Transverse colon (tissue), 4 donors: ENCODE data around the gene SIX1.

Source experiments
- EP300 ChIP-seq: sonication (generic); formaldehyde crosslinking; IDR thresholded peaks from one replicate; pipeline ENCODE4 v1.6.1; 2017; ENCODE audit warnings: antibody characterized with exemption, low read depth
- POLR2A ChIP-seq: fragments of 450-650 bp; IDR thresholded peaks from one replicate; pipeline ENCODE4 v1.6.1; 2016; ENCODE audit warnings: antibody characterized with exemption, mild to moderate bottlenecking, moderate library complexity
- POLR2AphosphoS5 ChIP-seq, 3 donors: sonication (generic); formaldehyde crosslinking; IDR thresholded peaks; one replicate each; pipeline ENCODE4 v1.6.1; 2016; ENCODE audit warnings: antibody characterized with exemption in 3 of 3
- TF ChIP-seq, protein P1 (sequence below), 5 experiments: fragments of 200-600 bp in 3 of 5; fragments of 450-650 bp in 2 of 5; sonication (generic) in 3 of 5; IDR thresholded peaks; 1 replicate in 2 of 5; 2 replicates in 3 of 5; pipeline ENCODE4 v1.5.1; 2016 to 2017; ENCODE audit warnings: antibody characterized with exemption in 5 of 5, inconsistent platforms in 3 of 5, mild to moderate bottlenecking in 2 of 5, moderate library complexity in 1 of 5

DNA sequence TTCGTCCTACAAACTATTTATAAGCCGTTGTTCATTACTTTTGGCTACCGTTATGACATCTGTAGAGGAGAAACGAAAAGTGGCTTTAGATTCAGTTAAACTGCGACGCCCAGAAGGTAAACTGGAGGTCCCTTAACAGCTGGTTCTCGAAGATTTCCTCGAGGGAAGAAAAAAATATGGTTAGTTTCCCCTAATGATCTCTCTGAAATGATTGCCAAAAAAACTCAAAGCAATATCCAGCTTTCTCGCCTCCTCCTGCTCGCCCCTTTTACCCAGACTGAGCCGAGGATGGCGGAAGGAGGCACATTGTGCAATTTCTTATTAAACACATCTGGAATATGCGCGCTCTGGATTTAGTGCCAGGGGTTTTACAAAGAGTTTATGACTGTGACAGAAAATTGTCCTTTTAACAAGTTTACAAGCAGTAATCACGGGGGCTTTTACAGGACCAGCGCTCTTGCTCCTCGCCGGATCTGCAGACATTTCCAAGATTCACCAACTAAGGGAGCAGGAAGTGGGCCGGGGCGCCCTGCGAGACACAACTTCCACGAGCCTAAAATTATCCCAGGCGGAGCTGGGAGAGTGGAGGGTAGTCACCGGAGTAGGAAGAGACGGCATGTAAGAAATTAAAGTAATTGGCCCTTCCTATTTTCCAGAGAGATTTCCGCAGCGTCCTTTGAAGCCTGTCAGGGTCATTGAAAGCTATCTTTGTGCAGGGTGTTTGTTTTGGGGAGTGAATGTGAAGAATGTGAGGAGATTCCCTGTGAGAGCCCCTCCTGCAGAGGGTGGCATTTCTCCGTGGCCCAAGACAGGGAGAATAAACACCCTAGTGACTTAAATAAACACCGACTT is 5.6 kb downstream of the SIX1 start:
- TF ChIP-seq, protein P1, sequence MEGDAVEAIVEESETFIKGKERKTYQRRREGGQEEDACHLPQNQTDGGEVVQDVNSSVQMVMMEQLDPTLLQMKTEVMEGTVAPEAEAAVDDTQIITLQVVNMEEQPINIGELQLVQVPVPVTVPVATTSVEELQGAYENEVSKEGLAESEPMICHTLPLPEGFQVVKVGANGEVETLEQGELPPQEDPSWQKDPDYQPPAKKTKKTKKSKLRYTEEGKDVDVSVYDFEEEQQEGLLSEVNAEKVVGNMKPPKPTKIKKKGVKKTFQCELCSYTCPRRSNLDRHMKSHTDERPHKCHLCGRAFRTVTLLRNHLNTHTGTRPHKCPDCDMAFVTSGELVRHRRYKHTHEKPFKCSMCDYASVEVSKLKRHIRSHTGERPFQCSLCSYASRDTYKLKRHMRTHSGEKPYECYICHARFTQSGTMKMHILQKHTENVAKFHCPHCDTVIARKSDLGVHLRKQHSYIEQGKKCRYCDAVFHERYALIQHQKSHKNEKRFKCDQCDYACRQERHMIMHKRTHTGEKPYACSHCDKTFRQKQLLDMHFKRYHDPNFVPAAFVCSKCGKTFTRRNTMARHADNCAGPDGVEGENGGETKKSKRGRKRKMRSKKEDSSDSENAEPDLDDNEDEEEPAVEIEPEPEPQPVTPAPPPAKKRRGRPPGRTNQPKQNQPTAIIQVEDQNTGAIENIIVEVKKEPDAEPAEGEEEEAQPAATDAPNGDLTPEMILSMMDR (IDR thresholded peaks at IDR 0.05), result no peak
- no peak for TF ChIP-seq POLR2A
- TF ChIP-seq POLR2AphosphoS5 (IDR thresholded peaks at IDR 0.05), result no peak
- no peak for TF ChIP-seq EP300
